Pulmonary artery endothelial cell (primary cell): ENCODE results near the gene FOXB1. TPM values are rescaled to one million over a fixed set of nuclear protein-coding genes. Genes with fewer than 3 reads are reported as not detected.

Experiments
- DNase-seq: peaks from one replicate; pipeline ENCODE4 v3.0.0-alpha.2; 2011; ENCODE audit warnings: low read depth, low spot score
- total RNA-seq: library from RNA; depleted of rRNA; stranded (reverse); fragments of >200 nt; gene quantifications from 2 replicates; pipeline ENCODE4 v1.2.3, GENCODE V29; 2014

FOXB1 gene
- total RNA-seq, 1 donor from 2014 or later: not detected

DNA sequence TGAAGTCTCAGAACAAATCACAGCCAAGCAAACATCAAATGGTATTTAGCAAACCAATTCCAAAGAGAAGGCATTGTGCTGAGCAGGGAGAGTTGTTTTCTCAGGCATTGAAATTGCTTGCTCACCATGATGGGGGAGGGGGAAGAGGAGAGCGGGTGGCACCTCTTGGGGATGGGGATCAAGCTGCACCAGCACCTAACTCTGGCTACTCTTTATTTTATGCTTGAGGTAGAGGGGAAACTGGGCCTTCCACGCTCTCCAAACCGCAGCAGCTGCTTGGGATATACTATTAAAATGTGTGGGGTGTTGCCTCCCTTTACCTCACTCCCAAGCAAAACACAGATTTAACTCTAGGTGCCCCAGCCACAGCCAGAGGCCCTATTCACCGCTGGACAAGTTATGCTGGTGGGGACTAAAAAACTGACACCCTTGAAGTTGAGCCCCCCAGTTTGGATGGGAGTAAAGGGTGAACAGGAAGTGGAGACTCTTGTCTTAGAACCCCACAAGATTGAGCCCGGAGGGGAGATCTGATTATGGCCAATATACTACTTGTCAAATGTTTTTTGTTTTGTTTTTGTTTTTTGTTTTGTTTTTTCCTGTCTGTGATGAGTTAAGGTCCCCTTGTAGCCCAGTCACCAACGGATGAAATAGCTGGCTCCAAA is 5.0 kb upstream of the FOXB1 start:
- DNase-seq: no peak

DNA sequence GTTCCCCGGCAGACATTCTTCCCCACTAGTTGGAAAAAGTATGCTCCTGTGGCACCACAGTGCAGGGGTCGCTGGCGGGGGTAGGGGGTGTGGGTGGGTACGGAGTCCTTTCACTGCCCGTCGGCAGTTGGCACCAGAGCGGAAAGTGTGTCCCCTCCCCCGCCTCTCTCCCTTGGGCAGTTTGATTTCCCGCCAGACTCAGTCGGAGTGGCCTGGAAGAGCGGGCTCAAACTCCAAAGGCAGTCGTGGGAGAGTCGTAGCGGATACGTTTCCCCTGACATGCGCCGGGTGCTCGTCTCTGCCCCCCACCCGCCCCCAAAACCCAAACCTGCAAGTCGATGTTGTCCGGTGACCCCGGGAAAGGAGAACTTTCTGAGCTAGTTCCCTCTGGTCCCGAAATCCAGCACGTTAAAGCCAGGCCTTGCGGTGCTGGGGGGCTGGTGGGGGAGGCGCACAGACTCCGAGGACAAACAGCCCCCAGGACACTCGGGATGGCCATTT is 4.4 kb upstream of the FOXB1 start:
- no peak for DNase-seq

DNA sequence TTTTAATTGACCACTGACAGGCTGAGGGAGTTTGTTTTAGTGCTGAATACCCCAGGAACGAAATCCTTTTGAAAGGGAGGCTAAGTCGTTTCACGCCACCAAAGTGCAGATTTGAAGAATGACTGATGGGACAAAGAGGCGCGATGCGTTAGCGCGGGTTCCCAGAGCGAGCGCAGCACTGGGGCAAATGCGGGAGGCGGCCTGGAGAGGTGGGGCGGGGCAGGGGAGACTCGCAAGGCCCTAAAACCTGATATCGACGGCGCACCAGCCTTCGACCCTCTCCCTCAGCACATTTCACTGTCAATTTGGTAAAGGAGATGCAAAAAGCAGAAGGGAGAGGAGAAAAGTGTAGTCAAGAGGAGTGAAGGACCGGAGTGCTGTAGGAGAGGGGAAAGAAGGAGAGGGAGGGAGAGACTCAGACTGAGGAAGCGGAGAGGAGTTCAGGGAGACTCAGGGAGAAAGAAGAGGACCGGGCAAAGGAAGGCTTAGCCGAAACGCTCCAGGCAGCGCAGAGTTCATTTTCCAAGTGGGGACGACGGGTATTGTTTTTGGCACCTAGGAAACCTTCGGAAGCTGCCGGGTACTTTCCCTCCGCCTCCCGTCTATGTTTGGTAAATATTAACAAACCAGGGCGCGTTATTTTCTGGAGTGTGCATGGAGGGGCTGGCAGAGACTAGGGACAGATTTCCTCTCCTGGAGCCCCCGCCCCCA is 3.8 kb upstream of the FOXB1 start:
- DNase-seq: no peak

- no peak for DNase-seq
Measured at GRCh38 chr15:60000824-60001609, 3.1 kb upstream of the FOXB1 start.

GRCh38 chr15:60001610-60002527 is 2.2 kb upstream of the FOXB1 start:
- no peak for DNase-seq

DNA sequence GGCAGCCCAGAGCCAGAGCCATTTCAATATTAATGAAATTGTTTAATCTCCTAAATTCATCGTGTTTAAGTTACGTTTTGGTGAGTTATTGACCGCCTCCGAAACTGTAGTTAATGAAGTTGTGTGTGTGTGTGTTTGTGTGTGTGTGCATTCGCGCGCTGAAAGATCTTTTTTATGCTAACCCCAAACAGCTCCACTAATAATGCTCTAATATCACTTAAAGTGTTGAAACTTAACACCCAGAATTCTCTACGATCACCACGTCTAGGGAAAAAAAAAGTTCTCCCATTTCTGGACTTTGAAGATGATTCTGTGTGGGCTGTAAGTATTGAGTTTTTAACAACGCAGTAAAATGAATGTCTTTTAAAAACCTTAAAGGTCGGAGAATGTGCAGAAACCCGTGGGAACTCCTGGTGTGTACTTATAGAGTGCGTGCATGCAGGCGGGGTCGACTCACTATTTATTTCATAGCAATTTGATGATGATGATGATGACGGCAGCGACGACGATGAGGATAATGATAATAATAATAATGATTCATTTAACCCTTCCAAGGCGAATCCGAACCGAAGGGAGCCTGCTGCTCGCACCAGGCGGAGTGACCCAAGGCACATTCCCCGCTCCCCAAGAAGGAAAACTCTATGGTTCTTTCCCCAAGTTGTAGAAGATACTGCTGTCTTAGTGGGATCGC is 1.4 kb upstream of the FOXB1 start:
- no peak for DNase-seq

DNA sequence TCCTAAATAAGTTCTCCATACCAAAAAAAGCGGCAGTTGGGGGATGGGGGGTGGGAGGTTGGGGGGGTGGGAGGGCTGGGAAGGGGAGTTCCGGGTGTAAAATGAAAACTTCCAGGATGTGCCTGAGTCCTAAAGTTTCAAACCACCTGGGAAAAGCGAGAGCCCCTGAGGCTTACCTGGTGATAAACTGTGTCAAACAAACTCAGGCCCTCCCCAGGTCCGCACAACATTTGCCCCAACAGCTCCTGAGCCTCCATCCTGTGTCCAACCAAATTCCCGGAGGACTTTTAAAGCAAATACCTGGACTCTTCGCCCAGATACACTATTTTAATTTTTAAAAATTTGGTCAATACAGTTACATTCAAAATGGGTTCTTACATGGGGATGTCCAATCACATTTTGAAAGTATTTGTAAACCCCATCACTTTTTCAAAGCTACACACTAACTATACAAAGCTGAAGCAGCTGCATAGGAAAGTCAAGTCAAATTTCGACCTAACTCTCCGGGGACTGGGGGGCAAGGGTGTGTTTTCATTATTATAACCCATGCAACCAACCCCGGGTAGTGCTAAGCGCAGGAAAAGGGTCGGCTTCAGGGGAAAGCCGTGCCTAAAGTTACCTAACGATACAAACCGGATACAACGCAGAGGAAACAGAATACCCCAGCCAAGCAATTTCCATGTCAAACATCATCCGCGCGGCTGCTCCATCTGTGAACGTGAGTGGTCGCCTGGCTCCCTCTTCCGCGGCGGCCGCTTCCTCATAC is 685 bp upstream of the FOXB1 start:
- DNase-seq: no peak

DNA sequence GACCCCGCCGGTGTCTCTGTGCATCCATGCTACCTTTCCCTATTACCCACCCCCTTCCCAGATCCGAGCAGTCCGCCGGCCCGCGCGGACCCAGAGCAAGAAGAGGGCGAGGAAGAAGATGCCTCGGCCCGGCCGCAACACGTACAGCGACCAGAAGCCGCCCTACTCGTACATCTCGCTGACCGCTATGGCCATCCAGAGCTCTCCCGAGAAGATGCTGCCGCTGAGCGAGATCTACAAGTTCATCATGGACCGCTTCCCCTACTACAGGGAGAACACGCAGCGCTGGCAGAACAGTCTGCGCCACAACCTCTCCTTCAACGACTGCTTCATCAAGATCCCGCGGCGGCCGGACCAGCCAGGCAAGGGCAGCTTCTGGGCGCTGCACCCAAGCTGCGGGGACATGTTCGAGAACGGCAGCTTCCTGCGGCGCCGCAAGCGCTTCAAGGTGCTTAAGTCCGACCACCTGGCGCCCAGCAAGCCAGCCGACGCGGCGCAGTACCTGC is 788 bp downstream of the FOXB1 start:
- no peak for DNase-seq

- DNase-seq: no peak
Measured at GRCh38 chr15:60005352-60006202, 1.5 kb downstream of the FOXB1 start.

DNA sequence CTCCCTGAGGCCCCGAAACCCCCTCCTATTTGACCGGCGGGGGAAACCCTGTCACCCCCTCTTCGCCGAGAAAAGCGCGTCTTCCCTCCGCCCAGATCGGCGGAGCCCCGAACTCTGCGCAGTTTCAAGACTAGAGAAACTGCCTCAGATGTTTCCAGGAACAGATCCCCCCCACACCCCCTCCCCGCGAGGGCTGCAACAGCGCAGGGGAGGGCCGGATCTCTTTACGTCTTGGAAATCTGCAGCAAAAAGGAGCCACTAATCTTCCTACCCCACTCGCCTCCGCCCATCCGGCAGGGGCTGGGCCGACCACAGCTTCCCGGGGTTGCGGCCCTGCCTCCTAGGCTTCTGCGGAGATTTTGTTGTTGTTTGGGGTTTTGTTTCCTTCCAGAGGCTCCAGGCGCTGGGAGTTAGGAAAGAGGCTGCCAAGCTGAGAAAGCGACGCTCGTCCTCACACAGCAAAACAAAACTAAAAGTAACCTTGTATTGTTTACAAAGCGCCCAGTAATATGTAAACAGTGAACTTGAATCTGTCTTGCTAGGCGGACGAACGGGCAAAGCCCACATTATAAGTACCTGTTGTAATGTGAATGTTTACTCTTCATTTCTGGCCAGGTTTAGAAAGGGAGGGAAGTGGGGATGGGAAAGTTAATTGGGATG is 2.2 kb downstream of the FOXB1 start:
- no peak for DNase-seq

DNA sequence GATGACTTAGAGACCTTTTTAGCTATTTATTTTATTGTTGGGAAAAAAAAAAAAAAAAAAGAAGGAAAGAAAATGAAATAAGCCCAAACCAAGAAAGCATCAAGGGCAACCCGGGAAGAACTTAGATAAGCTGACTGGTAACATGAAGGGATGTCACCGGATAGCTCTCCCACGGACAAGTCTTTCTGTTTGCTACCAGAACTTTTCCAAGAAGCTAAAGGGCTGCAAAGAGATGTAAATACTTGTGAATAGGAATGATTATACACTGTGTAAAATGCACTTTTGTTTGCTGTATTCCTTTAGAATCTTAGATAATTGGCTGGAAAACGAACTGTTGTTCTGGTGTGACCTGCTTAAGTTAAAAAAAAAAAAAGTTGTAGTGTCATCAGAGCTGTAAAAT is 2.8 kb downstream of the FOXB1 start:
- DNase-seq: no peak

- no peak for DNase-seq
Measured at GRCh38 chr15:60009124-60009960, 5.2 kb downstream of the FOXB1 start.

GRCh38 chr15:60009980-60010732 is 6.0 kb downstream of the FOXB1 start:
- DNase-seq: no peak

GRCh38 chr15:60010858-60011257 is 6.7 kb downstream of the FOXB1 start:
- DNase-seq: no peak

DNA sequence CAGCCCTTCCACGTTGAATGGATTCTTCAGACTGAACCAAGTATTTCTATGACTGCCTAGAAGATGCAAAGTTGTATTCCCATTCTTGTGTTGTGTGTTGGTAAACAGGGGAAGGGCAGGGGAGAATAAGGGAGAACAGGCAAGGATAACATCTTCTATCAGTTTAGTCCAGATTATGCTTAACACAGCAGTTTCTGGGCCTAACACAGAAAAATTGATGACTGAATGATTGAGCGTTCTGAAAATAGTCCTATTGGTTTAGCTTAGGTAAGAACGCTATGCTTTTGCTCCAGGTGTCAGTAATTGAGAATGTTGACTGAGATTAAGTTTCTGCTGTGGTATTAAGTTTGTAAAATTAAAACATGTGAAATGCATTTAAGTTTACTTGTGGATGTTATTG is 8.6 kb downstream of the FOXB1 start:
- DNase-seq: no peak
